PC-9 (cell line): ENCODE measurements around the gene IP6K2. TPM values are rescaled to one million over a fixed set of nuclear protein-coding genes. Genes with fewer than 3 reads are reported as not detected.

ENCODE experiments used
- BruUV-seq: library from RNA; stranded (reverse); fragments of 400-500 nt; replicated peaks from 2 replicates; lab custom pipeline; 2021; lab: Mats Ljungman, UMichigan
- CTCF ChIA-PET: fragments of 300-600 bp; sonication (Branson Sonifier 250); formaldehyde crosslinking; loops from one replicate; lab custom pipeline; 2022; ENCODE audit warnings: antibody characterized with exemption; lab: Charles Lee
- POLR2A ChIA-PET: fragments of 300-600 bp; sonication (Branson Sonifier 250); formaldehyde crosslinking; loops from one replicate; lab custom pipeline; 2022; ENCODE audit warnings: antibody characterized with exemption; ENCODE audit not compliant: unreplicated experiment; lab: Charles Lee
- DNase-seq, 2 experiments: peaks; one replicate each; pipeline versions ENCODE4 v3.0.0 to v3.0.0-alpha.2; 2015 to 2022; ENCODE audit warnings: mixed read lengths in 1 of 2
- H2AFZ ChIP-seq: fragments of 200-600 bp; sonication (generic); 2 replicates; pipeline ENCODE4 v1.8.1; 2017; ENCODE audit warnings: antibody characterized with exemption
- H3F3A ChIP-seq: fragments of 200-600 bp; sonication (generic); 2 replicates; pipeline ENCODE4 v1.8.1; 2017; ENCODE audit warnings: antibody characterized with exemption, mild to moderate bottlenecking, low read depth; ENCODE audit not compliant: insufficient read depth
- H3K27ac ChIP-seq: fragments of 200-600 bp; sonication (generic); 2 replicates; pipeline ENCODE4 v1.6.1; 2016; ENCODE audit warnings: mixed run types
- H3K27me3 ChIP-seq: fragments of 200-600 bp; sonication (generic); 2 replicates; pipeline ENCODE4 v1.6.1; 2016; ENCODE audit warnings: low read depth, mixed run types; ENCODE audit not compliant: insufficient read depth
- H3K36me3 ChIP-seq: fragments of 200-600 bp; sonication (generic); 2 replicates; pipeline ENCODE4 v1.6.1; 2016; ENCODE audit warnings: low read depth, mixed run types
- H3K4me1 ChIP-seq: fragments of 200-600 bp; sonication (generic); replicated peaks from 2 replicates; pipeline ENCODE4 v1.6.1; 2016; ENCODE audit warnings: mixed run types; ENCODE audit not compliant: insufficient read depth
- H3K4me2 ChIP-seq: fragments of 200-600 bp; sonication (generic); 2 replicates; pipeline ENCODE4 v1.6.1; 2017; ENCODE audit warnings: mixed run types
- H3K4me3 ChIP-seq: fragments of 200-600 bp; sonication (generic); 2 replicates; pipeline ENCODE4 v1.6.1; 2016; ENCODE audit warnings: mixed run types
- H3K79me2 ChIP-seq: fragments of 200-600 bp; sonication (generic); 2 replicates; pipeline ENCODE4 v1.6.1; 2017; ENCODE audit warnings: low read depth, mixed run types
- H3K9me2 ChIP-seq: fragments of 200-600 bp; sonication (generic); 2 replicates; pipeline ENCODE4 v1.8.1; 2017; ENCODE audit warnings: mild to moderate bottlenecking; ENCODE audit not compliant: insufficient read depth
- H3K9me3 ChIP-seq: fragments of 200-600 bp; sonication (generic); 2 replicates; pipeline ENCODE4 v1.8.1; 2016; ENCODE audit warnings: low read depth; ENCODE audit not compliant: insufficient read depth
- H4K20me1 ChIP-seq: fragments of 200-600 bp; sonication (generic); 2 replicates; pipeline ENCODE4 v1.8.1; 2017; ENCODE audit not compliant: insufficient read depth
- CTCF ChIP-seq: fragments of 200-600 bp; sonication (generic); conservative IDR thresholded peaks from 2 replicates; pipeline ENCODE4 v1.6.1; 2017; ENCODE audit warnings: mixed run types, antibody characterized with exemption, mild to moderate bottlenecking, moderate library complexity
- EZH2 ChIP-seq: fragments of 200-600 bp; sonication (generic); IDR thresholded peaks from 2 replicates; pipeline ENCODE4 v1.8.0; 2017; ENCODE audit warnings: antibody characterized with exemption, low read depth
- intact Hi-C: fragments of 100-400 bp; cut with micrococcal nuclease; formaldehyde crosslinking; loops from one replicate; pipeline ENCODE4 v1.10.0; 2022; ENCODE audit not compliant: unreplicated experiment
- total RNA-seq: library from RNA; stranded (reverse); gene quantifications from 2 replicates; pipeline ENCODE4 v1.2.3, GENCODE V29; 2021

The IP6K2 gene
- total RNA-seq, 1 experiment from 2014 or later = 123 TPM

DNA sequence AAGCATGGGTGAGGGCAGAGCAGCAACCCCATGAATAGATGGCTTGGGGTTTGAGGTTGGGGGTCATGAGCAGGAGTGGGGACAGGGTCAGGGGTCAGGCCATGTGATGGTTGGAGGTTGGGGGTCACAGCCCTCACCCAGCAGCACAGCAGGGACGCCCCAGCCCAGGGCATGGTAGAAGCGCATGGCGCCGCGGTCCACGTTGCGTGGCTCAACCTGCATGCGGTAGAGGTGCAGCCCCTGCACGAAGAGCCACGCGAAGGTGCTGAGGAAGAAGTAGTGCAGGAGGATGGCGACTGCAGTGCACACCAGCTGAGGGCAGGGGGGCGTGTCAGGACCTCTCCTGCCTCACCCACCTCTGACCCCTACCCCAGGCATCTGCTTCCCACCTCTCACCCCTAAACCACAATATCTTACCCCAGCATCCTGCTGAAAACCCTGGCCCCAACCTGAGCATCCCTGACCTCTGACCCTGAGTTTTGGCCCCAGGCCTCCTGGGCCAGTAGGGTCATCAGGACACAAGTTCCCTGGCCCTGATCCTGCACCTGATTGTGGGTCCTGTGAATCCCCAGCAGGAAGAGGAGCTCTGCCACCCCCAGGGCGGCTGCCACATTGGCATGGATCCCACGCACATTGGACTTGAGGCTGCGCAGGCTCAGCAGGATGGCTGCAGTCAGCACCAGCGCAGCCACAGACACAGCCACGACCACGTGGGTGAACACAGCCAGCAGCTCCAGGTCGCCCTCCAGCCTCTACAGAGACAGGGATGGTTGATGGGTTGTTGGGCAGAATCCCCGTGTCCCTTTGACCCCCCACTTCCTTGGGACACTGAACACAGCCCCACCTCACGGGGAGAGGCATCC is 71.9 kb downstream of the IP6K2 start:
- Histone ChIP-seq H3K79me2 (no peaks in the 10 kb centered on the region), H4K20me1 (no peaks in the 10 kb centered on the region), H3F3A (no peaks in the 10 kb centered on the region), H3K9me3 (no peaks in the 10 kb centered on the region), H3K9me2 (no peaks in the 10 kb centered on the region), H3K27ac (no peak overlapping the region), H2AFZ (no peak overlapping the region), H3K27me3 (no peaks in the 10 kb centered on the region), H3K4me3 (no peak overlapping the region), H3K36me3 (no peaks in the 10 kb centered on the region), H3K4me1 (no peaks in the 10 kb centered on the region), H3K4me2 (no peak overlapping the region)
- BruUV-seq = no TSS peak
- DNase-seq = no peak
- POLR2A ChIA-PET = no interaction called here
- no peak for TF ChIP-seq CTCF
- TF ChIP-seq EZH2 = no peak
- CTCF ChIA-PET = no interaction called here
- intact Hi-C loops = no loop called here

DNA sequence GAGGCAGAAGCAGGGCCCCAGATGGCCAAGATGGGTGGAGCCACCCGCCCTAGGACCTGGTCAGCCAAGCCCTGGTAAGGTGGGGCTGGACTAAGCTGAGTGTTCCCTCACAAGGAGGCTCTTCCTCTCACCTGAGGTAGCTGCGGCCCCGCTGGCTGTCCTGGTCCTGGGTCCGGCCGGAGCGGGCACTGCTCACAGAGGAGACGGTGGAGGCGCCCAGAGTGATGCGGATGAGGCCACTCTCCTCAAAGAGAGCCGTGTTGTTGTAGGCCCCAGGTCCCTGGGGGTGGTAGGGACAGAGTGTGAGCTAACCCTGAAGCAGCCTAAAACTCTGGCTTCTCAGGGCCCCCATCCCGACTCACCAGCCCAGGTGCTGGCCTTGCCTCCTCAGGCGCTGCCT is 74.4 kb downstream of the IP6K2 start:
- H3K79me2 ChIP-seq = no peaks in the 10 kb centered on the region
- no peak for DNase-seq
- ChIA-PET POLR2A (no interaction called here), CTCF (no interaction called here)
- H3K4me1 ChIP-seq = no peaks in the 10 kb centered on the region
- no peaks in the 10 kb centered on the region for H3K27me3 ChIP-seq
- H3K9me2 ChIP-seq = no peaks in the 10 kb centered on the region
- BruUV-seq = no TSS peak
- no peaks in the 10 kb centered on the region for H3K36me3 ChIP-seq
- no peaks in the 10 kb centered on the region for H3F3A ChIP-seq
- intact Hi-C loops = no loop called here
- no peaks in the 10 kb centered on the region for H3K9me3 ChIP-seq
- no peak overlapping the region for H2AFZ ChIP-seq
- no peaks in the 10 kb centered on the region for H4K20me1 ChIP-seq
- TF ChIP-seq CTCF (no peak), EZH2 (no peak)
- H3K27ac ChIP-seq = no peak overlapping the region
- H3K4me3 ChIP-seq = no peak overlapping the region
- no peak overlapping the region for H3K4me2 ChIP-seq

- POLR2A ChIA-PET = no interaction called here
- Histone ChIP-seq H4K20me1 (no peaks in the 10 kb centered on the region), H3K4me3 (no peak overlapping the region), H3K4me1 (no peaks in the 10 kb centered on the region), H3K9me2 (no peaks in the 10 kb centered on the region), H3F3A (no peaks in the 10 kb centered on the region), H3K79me2 (no peaks in the 10 kb centered on the region), H3K4me2 (no peak overlapping the region), H3K27me3 (no peaks in the 10 kb centered on the region), H3K9me3 (no peaks in the 10 kb centered on the region), H3K27ac (no peak overlapping the region), H2AFZ (no peak overlapping the region), H3K36me3 (no peaks in the 10 kb centered on the region)
- no TSS peak for BruUV-seq
- no peak for TF ChIP-seq EZH2
- TF ChIP-seq CTCF = no peak
- intact Hi-C loops = no loop called here
- no peak for DNase-seq
- CTCF ChIA-PET = no interaction called here
These were observed 75.6 kb downstream of the IP6K2 start for GRCh38 chr3:48641396-48641795.
